HG03196 (cell line): Measurements from ENCODE around the gene MPG.

Experiments
- ATAC-seq: cut with Tn5 transposase; IDR thresholded peaks from one replicate; pipeline ENCODE4 v1.9.1; 2021; ENCODE audit not compliant: unreplicated experiment

Gene MPG

DNA sequence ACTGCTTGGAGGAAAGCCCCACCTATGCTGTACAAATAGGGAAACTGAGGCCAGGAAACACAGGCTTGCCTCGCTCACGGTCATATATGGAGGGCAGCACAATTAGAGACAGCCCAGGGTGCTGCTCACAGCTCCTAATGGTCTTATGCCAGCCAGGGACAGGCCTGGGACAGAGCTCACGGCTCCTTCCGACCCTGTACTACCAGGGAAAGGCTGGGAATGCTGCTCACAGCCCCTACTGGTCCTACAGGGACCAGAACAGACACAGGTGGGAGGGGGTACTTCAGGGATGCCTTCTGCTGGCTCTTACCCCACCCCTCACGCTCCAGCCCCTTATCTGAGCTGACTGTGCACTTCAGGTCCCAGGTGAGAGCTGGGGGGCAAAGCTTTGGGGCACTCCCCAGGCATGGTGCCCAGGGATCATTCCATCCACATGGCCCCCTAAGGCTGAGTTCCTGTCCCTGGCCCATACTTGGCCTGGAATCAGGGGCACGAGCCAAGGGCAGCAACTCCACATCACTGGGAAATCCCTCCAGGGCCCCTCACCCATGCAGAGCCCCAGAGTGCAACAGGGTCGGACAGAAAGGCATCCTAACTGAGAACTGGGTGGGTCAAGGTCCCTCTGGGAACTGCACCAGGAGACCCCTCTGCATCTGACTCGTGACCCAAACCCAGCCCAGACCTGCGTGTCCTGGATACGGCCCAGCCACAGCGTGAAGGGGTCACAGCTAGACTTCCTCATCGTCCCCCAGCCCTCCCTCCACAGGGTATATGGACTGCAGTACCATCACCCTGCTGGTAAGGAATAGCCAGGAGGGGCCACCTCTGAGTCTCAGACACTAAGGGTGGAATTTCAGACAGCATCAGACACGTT lies 11.5 kb upstream of the MPG start:
- ATAC-seq, result no peak

DNA sequence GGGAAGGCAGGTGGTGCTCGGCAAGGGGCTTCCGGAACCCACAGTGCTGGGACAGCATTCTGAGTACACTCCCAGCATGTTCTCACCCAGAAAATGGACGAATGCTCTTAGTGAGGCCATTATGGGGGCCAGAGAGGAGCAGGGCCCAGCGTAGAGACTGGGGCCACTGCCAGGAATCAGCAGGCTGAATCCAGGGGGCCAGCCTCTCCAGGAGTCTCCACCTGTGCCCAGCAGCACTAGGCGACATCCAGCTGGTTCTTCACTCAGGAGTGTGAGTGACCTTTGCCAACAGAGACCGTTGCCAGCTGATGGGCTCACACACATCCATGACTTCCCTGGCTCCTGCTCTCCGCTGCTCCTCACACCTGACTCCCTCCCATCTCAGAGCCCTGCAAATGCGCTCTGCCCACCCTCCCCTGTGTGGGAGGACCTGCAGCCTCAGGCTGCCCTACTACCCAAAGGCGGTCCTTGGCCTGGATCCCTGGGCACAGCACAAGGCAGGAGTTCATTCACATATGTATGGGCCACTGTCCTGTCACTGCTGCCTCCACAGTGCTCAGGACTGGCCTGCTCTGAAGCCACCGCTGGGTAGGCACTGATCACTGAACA lies 10.7 kb upstream of the MPG start:
- ATAC-seq, result no peak

DNA sequence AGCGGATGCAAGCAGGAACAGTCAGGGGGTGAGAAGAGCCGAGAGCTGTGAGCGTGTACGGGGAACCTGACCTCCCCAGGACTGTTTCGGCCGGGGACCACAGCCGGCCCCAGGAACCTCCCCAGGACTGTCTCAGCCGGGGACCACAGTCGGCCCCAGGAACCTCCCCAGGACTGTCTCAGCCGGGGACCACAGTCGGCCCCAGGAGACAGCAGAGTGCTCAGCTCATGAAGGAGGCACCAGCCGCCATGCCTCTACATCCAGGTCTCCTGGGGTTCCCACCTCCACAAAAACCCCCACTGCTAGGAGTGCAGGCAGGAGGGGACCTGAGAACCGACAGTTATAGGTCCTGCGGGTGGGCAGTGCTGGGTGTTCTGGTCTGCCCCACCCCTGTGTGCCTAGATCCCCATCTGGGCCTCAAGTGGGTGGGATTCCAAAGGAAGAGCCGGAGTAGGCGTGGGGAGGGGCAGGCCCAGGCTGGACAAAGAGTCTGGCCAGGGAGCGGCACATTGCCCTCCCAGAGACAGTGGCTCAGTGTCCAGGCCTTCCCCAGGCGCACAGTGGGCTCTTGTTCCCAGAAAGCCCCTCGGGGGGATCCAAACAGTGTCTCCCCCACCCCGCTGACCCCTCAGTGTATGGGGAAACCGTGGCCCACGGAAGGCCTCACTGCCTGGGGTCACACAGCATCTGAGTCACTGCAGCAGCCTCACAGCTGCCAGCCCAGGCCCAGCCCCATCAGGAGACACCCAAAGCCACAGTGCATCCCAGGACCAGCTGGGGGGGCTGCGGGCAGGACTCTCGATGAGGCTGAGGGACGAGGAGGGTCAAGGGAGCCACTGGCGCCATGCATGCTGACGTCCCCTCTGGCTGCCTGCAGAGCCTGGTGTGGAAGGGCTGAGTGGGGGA lies 9.9 kb upstream of the MPG start:
- ATAC-seq, result no peak

DNA sequence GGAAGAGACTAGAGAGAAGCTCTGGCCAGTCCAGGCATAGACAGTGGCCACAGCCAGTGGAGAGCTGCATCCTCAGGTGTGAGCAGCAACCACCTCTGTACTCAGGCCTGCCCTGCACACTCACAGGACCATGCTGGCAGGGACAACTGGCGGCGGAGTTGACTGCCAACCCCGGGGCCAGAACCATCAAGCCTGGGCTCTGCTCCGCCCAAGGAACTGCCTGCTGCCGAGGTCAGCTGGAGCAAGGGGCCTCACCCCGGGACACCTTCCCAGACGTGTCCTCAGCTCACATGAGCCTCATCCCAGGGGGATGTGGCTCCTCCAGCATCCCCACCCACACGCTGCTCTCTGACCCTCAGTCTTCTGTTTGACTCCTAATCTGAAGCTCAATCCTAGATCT lies 8.8 kb upstream of the MPG start:
- ATAC-seq, result no peak

DNA sequence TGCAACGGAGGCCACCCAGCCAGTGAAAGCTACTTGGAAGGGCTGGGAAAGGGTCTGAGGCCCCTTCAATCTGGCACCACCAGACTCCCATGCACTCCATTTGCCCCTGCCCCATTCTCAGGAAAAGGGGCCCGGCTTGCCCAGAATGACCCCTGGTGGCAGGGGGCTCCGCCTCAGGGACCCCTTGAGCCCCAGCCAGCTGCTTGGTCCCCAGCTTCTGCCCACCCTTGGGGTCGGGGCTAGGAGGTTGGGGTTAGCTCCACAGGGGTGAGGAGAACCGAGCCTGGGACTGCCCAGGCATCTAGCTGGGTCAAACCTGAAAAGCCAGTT lies 6.8 kb upstream of the MPG start:
- no peak for ATAC-seq

DNA sequence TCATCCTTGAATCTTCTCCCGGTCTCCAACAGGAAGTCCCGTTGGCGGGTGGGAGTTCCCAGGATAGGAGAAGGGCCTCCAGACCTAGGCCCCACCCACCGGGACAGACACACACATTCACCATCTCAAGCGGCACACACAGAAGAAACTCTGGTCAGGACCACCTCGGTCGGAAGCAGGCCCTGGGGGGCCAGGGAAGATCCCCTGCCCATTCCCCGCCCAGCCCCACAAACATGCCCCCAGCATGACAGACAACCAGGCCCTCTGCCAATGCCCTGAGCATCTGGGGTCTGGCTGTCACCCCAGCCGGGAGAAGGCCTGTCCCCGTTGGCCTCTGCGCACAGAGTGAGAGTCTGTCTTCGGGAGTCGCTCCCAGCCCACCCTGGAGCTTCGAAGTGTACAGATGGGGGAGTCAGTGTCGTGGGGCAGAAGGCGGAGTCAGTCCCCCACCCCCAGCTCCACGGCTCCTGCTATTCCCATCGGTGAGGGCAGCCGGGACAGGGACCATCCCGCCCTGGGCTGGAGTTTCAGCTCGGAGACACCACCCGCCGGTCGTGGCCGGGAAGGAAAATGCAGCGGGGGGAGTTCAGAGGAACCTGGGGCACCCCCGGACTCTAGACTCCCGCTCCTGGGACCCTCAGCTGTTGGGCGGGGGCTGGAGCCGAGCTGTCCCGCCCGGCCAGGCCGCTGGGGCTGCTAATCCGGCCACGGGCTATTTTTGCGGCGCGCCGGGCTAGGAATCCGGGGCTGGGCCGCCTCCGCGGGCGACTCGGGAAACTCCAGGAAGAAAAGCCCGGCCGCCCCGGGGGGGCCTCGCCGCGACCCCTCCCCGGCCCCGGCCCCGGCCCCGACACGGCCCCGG lies 6.3 kb upstream of the MPG start:
- ATAC-seq, result no peak

DNA sequence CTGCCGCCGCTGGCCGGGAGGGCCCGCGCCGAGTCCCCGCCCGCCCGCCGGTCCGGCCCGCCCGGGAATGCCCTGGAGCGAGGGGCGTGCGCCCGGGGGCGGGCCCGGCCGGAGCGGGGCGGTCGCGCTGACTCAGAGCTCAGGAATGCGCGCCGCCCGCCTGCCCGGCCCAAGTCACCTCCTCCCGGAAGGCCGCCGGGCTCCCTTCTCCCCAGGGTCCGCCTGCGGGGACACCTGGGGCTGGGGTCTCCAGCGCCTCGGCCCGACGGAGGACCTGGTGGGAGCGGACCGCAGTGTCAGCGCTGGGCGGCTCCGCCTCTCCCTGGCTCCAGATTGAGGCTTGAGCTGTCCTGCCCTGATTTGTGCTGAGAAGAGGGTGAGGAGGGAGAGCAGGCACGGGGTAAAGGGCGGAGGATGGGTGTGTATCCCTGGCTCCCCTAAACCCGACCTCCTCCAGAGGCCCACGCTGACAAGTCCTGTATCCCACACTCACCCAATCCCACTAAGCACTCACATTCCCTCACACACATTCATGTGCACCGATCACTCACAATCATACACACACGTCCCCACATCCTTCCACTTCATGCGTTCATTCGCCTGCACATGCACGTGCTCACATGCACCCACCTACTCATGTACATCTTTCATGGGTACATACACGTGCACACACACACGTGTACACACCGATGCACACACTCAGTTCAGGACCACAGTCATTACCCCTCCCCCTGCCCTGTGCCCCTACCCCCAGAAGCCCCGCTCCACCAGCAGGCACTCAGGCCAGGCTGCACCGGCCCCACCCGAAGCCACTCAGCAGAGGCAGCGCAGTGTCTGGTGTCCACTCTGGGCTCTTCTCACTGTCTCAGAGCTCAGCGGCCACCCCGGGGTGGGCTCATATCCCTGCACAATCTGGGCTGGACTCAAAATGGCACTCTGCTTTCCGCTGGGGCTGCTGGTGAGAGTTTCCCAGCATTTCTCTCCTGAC lies 5.2 kb upstream of the MPG start, which contains the start of gene RHBDF1:
RHBDF1 (minus strand) TSS at position 71 of the 988 bp plus-strand sequence. CDS start 7,616 bp downstream, outside the sequence.
- no peak for ATAC-seq

DNA sequence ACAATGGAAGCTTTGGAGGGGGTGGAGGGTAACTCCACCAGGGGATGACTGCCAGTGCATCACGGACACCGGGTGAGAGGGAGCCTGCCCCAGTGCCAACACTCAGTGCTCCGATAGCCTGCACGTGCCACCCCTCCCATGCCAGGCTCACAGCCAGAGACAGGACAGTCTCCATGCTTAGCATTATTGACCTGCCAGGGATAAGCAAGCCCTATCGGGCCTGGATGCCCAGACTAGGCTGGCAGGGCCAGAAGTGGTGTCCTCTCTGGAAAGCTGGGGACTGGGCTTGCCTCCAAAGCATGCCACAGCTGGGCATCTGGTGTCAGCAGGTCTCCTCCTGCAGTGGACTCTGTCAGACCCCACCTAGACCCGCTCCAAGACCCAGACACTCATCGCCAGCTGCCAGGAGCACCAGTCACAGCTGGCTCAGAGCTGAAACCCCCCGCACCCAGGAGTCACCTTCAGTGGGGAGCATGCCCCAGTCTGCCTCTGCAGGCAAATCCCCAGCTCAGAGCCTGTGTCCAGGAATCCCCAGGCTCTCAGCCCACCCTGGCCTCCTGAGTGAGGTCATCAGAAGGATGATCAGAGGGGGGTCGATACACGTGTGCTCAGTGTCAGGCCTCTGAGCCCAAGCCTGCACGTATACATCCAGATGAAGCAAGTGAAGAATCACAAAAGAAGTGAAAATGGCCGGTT lies 3.8 kb upstream of the MPG start:
- no peak for ATAC-seq

DNA sequence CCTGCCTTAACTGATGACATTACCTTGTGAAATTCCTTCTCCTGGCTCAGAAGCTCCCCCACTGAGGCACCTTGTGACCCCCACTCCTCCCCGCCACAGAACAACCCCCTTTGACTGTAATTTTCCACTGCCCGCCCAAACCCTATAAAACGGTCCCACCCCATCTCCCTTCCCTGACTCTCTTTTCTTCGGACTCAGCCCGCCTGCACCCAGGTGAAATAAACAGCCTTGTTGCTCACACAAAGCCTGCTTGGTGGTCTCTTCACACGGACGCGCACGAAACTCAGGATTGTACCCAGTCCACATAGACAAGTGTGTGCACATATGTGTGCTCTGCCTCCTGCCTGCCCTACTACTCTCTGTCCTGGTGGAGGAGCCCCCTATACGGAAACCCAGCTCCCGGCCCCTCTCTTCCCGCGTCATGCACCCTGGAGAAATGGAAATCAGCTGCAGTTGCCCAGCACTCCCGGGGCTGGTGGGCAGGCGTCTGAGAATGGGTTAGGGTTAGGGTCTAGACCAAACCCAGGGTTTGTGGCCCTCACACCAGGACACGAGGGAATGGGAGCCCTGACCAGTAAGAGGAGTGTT lies 3.2 kb upstream of the MPG start:
- ATAC-seq, result no peak

DNA sequence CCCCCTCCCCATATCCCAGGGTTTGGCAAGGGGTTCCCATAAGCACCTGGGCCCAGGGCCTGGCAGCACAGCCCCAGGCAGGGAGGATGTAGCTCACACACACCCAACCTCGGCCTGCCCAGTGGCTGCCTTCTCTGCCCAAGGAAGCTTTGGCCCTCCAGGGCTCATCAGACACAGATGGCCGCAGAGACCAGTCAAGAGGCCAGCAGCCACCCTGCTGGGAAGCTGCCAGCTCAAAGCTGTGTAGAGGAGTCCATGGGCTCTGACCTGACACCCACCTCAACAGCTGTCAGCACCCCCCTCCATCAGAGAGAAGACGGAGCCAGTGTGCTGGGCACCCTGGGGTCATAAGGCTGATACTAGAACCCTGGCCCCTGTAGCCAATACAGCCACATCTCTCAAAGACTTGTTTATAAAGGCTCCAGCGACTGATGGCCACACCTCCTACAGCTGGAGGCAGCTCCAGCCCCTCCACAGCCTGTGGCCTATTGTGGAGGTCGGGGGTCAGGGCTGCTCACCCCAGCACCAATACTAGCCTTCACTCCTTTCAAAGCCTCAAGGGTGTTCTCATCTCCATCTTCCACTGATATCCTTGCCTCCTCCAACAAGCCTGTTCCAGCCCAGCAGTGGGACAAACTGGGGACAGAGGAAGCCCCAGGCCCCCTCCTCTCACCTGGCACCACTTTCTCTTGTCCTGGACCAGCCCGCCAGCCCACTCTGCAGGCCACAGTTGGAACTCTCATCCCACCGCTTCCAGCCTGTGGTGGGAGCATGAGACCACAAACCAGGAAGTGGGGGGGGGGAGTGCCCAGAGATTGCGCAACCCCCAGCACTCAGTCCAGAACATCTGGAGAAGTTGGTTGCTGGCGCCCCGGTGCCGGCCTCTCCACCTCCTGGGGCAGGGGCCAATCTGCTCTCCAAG lies 2.2 kb upstream of the MPG start:
- ATAC-seq, result no peak

DNA sequence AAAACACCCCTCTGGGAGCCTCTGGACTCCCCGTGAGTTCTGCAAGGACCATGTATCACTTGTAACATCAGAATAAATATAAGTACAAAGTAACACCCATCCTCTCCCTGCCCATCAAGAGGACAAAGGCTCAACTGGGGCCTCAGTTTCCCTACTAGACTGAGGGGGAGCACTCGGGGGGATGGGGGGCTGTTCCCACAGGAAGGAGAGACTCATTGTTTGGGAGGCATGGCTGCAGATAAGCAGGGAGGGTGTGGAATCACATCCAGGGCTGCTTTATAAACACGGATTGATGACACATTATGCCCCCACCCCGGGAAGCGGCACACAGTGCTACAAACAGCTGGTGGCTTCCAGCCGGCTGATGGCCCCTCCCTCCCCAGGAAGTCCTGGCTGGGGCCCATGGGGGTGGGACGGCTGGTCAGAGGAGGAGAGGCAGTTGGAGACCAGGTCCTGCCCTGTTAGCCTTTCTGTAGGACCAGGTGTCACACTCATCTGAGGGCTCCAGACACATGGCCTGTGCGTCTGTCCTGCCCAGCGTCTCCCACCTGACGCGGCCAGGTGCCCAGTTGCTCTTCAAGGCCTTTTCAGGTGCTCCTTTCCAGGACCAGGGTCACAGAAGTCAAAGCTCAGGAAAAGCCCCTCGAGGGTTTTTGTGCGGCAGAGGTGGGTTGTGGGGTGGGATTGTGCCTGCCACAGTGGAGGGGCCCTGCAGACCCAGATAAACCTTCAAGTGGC lies 1.3 kb upstream of the MPG start:
- no peak for ATAC-seq

DNA sequence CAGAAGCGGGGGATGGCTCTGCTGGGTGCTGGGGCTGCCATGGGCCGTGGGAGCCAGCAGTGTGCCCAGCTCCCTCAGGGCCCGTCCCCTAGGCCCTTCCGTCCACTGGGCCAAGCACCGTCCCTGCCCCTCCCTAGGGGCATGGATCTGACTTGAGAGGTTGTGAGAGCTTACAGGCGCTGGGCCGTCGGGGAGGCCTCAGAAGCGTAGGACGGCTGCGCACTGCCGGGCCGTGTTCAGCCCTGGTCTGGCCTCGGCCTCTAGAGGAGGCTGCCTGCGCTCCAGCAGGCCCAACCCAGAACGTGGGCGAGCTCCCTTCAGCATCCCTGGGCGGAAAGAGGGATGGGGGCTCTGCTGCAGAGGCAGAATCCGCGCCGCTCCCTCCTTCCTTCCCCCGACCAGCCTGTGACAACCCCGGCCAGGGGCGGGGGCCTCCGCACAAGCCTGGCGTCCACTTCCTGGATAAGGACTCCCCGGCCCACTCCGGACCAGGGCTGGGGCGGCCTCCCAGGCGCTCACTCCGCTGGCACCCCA lies 685 bp upstream of the MPG start:
- ATAC-seq, result peak; percentile 14

DNA sequence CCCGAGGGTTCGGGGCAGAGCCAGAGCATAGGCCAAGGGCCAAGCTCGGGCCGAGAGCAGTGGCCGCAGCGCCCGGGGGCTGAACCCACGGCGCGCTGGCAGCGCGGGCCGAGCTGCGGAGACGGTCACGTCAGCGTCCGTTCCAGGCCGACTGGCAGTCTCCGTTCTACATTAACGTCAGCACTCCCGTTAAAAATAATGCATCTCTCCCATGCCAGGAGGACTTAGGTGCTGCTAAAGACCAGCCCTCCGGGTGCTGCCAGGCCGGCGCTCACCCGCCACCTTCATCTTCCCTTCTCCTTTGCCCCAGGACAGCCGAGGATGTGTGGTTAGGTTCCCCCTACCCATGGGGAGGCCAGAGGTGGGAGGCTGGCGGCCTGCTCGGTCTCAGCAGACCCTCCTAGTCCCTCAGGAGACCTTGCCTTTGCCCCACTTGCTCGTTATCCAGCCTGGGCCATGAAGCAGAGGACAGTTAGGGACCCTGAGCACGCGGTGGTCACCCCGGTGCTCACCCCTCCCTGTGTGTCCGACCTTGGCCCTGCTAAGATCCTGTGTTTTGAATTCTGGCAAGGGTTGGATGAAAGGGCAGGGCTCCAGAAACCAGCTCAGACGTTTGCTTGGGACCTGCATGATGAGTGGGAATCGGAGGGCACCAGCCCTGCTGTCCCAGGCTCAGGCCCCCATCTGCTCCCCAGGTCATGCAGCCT lies 572 bp downstream of the MPG start:
- peak; percentile 5 for ATAC-seq

DNA sequence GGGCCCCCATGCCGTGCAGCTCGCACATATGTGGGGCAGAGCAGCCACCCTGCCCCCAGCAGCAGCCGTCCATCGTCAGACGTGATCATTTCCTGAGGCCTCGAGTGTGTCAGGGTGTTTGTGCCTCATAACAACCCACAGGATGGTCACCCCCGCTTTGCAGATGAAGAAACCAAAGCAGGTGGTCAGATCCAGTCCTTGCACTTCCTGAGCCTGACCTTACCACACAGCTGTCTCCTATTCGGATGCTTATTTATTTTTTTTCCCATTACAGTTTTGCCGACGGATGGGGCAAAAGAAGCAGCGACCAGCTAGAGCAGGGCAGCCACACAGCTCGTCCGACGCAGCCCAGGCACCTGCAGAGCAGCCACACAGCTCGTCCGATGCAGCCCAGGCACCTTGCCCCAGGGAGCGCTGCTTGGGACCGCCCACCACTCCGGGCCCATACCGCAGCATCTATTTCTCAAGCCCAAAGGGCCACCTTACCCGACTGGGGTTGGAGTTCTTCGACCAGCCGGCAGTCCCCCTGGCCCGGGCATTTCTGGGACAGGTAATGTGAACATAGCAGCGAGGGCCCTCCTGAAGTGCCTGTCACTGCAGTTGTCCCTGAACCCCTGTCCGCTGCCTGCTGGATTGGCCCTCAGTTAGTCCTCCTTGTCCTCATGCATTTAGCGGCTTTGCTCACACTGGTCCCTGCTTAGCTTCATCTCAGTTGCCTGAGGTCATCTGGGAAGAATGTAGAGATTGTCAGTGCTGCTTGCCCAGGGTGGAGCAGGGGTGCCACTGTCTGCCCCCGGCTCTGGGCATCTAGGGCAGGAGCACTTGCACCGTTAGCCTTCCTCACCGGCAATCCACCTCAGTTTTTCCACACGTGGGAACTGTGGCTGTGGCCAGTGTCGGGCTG lies 1.4 kb downstream of the MPG start:
- ATAC-seq, result no peak

DNA sequence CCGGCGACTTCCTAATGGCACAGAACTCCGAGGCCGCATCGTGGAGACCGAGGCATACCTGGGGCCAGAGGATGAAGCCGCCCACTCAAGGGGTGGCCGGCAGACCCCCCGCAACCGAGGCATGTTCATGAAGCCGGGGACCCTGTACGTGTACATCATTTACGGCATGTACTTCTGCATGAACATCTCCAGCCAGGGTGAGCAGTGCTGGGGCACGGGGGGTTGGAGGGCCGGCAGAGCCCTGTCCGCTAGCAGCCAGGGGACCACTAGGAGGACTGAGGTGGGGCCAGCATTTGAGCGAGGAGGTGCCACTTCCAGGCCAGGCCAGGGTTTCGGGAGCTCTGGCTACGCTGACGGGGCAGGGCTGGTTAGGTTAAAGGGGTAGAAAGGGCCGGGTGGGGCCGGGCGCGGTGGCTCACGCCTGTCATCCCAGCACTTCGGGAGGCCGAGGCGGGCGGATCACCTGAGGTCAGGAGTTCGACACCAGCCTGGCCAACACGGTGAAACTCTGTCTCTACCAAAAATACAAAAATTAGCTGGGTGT lies 5.1 kb downstream of the MPG start:
- no peak for ATAC-seq
